ENCODE measurements around the gene NOVA2. TPM values are rescaled to one million over a fixed set of nuclear protein-coding genes. Genes with fewer than 3 reads are reported as not detected.

The NOVA2 gene
- total RNA-seq, 1 experiment from 2014 or later = 2.5 TPM

GRCh38 chr19:45994998-45995714 lies 21.5 kb upstream of the NOVA2 start, which contains the start of gene CCDC61:
TSS of gene CCDC61 (plus strand) at chr19:45995467. CDS start at chr19:46003019, 7,552 bp downstream.
- DNase-seq (ENCODE audit: low read depth, low spot score) = peak; percentile 100

More at GRCh38 chr19:45994998-45995714, 21.5 kb upstream of the NOVA2 start, which contains the start of gene CCDC61:
- peak within 1 kb of the TSS; percentile 27 for H2AFZ ChIP-seq (ENCODE audit: low read depth, low read length, poor library complexity, severe bottlenecking)
- intact Hi-C loops (cut with micrococcal nuclease) = no loop called here
- peaks cover 7 to 11% of the 10 kb centered on the region in 2 experiments; a peak in 3 of 4 replicates for H3K4me1 ChIP-seq (ENCODE audit: control insufficient read depth in 1 of 2, insufficient read depth in 2 of 2, low read length in 2 of 2)
- no peaks in the 10 kb centered on the region for H4K20me1 ChIP-seq (ENCODE audit: insufficient read depth)
- no peak for TF ChIP-seq JUND (IDR thresholded peaks at IDR 0.05)
- no peak for TF ChIP-seq SIN3A (IDR thresholded peaks at IDR 0.05; ENCODE audit: low read depth)
- TF ChIP-seq CEBPB (IDR thresholded peaks at IDR 0.05; ENCODE audit: low read depth) = no peak
- TF ChIP-seq TCF7L2 (IDR thresholded peaks at IDR 0.05; ENCODE audit: borderline replicate concordance, extremely low read depth, insufficient read depth, insufficient read length) = peak; percentile 22
- TF ChIP-seq, protein P1, sequence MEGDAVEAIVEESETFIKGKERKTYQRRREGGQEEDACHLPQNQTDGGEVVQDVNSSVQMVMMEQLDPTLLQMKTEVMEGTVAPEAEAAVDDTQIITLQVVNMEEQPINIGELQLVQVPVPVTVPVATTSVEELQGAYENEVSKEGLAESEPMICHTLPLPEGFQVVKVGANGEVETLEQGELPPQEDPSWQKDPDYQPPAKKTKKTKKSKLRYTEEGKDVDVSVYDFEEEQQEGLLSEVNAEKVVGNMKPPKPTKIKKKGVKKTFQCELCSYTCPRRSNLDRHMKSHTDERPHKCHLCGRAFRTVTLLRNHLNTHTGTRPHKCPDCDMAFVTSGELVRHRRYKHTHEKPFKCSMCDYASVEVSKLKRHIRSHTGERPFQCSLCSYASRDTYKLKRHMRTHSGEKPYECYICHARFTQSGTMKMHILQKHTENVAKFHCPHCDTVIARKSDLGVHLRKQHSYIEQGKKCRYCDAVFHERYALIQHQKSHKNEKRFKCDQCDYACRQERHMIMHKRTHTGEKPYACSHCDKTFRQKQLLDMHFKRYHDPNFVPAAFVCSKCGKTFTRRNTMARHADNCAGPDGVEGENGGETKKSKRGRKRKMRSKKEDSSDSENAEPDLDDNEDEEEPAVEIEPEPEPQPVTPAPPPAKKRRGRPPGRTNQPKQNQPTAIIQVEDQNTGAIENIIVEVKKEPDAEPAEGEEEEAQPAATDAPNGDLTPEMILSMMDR (IDR thresholded peaks at IDR 0.05 in 2 of 3, conservative IDR thresholded peaks at IDR 0.05 in 1 of 3; ENCODE audit: borderline replicate concordance in 1 of 3, insufficient read depth in 1 of 3, low read depth in 2 of 3, low read length in 2 of 3) = no peak
- peak; percentile 84 for TF ChIP-seq POLR2A (IDR thresholded peaks at IDR 0.05; ENCODE audit: borderline replicate concordance, extremely low read depth, insufficient read depth, insufficient read length)
- TF ChIP-seq EZH2 (IDR thresholded peaks at IDR 0.05) = no peak
- no peak for TF ChIP-seq RAD21 (IDR thresholded peaks at IDR 0.05; ENCODE audit: low read depth)
- no peak for TF ChIP-seq ZFX (IDR thresholded peaks at IDR 0.05)
- no peak for TF ChIP-seq YY1 (IDR thresholded peaks at IDR 0.05; ENCODE audit: extremely low read depth, insufficient replicate concordance, low read depth, low read length)
- peak; percentile 99 for TF ChIP-seq ELF1 (IDR thresholded peaks at IDR 0.05; ENCODE audit: borderline replicate concordance, low read depth)
- TF ChIP-seq ZBTB33 (IDR thresholded peaks at IDR 0.05; ENCODE audit: extremely low read depth, insufficient replicate concordance, low read length) = peak; percentile 24
- TF ChIP-seq SP1 (IDR thresholded peaks at IDR 0.05; ENCODE audit: low read depth) = peak; percentile 99
- TF ChIP-seq SRF (IDR thresholded peaks at IDR 0.05; ENCODE audit: low read depth) = peak; percentile 76
- TF ChIP-seq MAX (IDR thresholded peaks at IDR 0.05) = peak; percentile 86; the same call in 1 of the 2 replicates
- no peak for TF ChIP-seq EZH2phosphoT487 (IDR thresholded peaks at IDR 0.05; ENCODE audit: borderline replicate concordance)
- TF ChIP-seq POLR2AphosphoS5 (IDR thresholded peaks at IDR 0.05; ENCODE audit: low read depth, low read length) = peak; percentile 84
- H3K36me3 ChIP-seq (ENCODE audit: control insufficient read depth in 1 of 2, insufficient read depth in 2 of 2, low read length in 2 of 2) = no peaks in the 10 kb centered on the region
- CTCF ChIA-PET = interaction anchor here (0.8 to 2.5 kb wide), 6 partner anchors 10 to 83 kb away, joined by 3 to 8 read pairs (median 4); no protein-coding TSS in a partner anchor
- peak within 1 kb of the TSS; percentile 92 to 99 for H3K4me3 ChIP-seq (replicated peaks in 1 of 2; ENCODE audit: low read depth in 1 of 2, low read length in 2 of 2)
- H3K27me3 ChIP-seq (ENCODE audit: insufficient read depth, low read length) = no peaks in the 10 kb centered on the region
- RAD21 ChIA-PET (ENCODE audit: low non-redundant PET in 1 of 2, low total read pairs in 2 of 2, uncharacterized antibody in 2 of 2, unreplicated experiment in 2 of 2) = interaction anchor here (0.6 to 1.5 kb wide), 3 partner anchors 59 to 277 kb away, joined by 3 to 4 read pairs (median 4); partner anchors contain the start of gene MYPOP (in 1 of the 2)
- POLR2A ChIA-PET = interaction anchor here (0.8 to 1.4 kb wide), 7 partner anchors 11 to 178 kb away, joined by 3 to 6 read pairs (median 5); partner anchors contain the start of genes IRF2BP1 and SYMPK
- peak; percentile 98 for ATAC-seq
- H3K9me3 ChIP-seq (ENCODE audit: control insufficient read depth in 1 of 2, insufficient read depth in 1 of 2, low read depth in 1 of 2, low read length in 2 of 2) = no peaks in the 10 kb centered on the region
- H3K9me2 ChIP-seq (ENCODE audit: insufficient read depth) = no peaks in the 10 kb centered on the region
- peaks cover 16% of the 10 kb centered on the region; the same call in 1 of the 2 replicates for H3K79me2 ChIP-seq (ENCODE audit: insufficient read depth, low read length)
- peak within 1 kb of the TSS; percentile 92 for H3K4me2 ChIP-seq (ENCODE audit: low read length)
- H3K27ac ChIP-seq (ENCODE audit: low read depth, low read length) = peak within 1 kb of the TSS; percentile 53
- no TSS peak for BruUV-seq (replicated peaks)
- H3K9ac ChIP-seq (ENCODE audit: low read length) = peak within 1 kb of the TSS; percentile 88
